Measurements from ENCODE around the gene CDHR3.
"Not testable (repeated sequence)": the region's sequence is repeated elsewhere in the genome, so short reads cannot be mapped to it uniquely, and the experiment has no call there.

CDHR3 gene, protein sequence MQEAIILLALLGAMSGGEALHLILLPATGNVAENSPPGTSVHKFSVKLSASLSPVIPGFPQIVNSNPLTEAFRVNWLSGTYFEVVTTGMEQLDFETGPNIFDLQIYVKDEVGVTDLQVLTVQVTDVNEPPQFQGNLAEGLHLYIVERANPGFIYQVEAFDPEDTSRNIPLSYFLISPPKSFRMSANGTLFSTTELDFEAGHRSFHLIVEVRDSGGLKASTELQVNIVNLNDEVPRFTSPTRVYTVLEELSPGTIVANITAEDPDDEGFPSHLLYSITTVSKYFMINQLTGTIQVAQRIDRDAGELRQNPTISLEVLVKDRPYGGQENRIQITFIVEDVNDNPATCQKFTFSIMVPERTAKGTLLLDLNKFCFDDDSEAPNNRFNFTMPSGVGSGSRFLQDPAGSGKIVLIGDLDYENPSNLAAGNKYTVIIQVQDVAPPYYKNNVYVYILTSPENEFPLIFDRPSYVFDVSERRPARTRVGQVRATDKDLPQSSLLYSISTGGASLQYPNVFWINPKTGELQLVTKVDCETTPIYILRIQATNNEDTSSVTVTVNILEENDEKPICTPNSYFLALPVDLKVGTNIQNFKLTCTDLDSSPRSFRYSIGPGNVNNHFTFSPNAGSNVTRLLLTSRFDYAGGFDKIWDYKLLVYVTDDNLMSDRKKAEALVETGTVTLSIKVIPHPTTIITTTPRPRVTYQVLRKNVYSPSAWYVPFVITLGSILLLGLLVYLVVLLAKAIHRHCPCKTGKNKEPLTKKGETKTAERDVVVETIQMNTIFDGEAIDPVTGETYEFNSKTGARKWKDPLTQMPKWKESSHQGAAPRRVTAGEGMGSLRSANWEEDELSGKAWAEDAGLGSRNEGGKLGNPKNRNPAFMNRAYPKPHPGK

GRCh38 chr7:105963038-105963667, at the start of gene CDHR3:
TSS of gene CDHR3 (plus strand) at chr7:105963264. CDS start at chr7:105963319, 55 bp downstream.
- peak; percentile 50 for DNase-seq (ENCODE audit: low spot score)

DNA sequence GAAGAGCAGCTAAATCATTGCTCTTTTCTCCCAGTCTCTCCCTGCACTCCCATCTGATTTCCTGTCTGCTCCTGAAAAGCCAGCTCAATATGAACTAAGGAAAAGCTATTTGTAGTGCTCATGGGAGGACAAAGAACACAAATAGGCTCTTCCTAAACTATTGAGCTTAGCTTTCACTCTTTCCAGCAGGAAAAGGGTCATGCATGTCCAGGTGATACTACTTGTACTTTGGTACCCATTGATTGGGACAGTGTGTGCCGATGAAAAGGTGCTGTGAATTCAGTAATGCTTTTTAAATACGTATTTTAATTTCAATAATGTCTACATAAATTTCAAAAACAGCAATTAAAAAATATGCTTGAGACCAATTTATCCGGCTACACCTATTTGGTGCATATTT, 49.1 kb upstream of the CDHR3 start:
- no peak for DNase-seq (ENCODE audit: low spot score)

DNA sequence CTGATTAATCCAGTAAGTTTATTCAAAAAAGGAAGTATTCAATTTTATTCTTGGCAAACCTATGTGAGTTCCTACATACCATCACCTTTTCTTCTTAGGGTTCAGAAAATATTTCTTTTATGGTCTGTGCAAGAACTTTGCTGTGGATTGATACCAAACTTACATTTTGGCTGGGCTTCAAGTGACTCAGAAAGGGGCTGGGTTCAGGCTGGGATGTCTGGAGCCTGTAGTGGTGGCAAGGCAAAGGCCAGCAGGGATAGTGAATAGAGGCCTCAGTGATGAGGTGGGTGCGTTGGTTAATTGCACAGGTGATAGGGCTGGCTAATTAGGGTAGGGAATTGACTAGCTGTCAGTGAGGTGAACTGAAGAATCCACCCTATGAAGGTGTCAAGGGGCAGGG, 46.5 kb upstream of the CDHR3 start:
- DNase-seq (ENCODE audit: low spot score) = no peak

DNA sequence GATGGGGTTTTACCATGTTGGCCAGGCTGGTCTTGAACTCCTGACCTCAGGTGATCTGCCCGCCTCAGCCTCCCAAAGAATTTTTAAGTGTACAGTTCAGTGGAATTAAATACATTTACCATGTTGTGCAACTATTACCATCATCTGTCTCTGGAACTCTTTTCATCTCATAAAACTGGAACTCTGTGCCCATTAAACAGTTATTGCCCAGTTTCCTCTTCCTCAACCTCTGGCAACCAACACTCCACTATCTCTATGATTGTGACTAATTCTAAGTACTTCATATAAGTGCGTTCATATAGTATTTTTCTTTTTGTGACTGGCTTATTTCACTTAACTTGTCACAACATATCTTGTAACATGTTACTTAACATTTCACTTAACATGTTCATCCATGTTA, 45.4 kb upstream of the CDHR3 start:
- DNase-seq (ENCODE audit: low spot score) = no peak

DNA sequence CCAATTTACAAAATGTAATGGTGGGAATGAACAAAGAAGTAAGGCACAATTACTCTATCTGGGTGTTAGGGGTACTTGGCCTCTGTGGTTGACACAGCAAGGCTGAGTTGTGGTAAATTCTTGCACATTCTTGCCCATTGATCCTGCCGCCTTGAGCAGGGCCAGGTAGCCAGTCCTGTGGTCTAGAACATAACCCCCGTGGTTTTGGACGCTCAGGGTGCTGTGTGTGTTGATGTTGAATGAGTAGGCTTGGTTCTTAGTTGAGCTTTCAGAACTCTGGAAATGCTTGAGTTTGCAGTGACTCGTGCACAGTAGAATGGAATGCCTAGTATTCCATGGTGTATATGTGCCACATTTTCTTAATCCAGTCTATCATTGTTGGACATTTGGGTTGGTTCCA, 42.3 kb upstream of the CDHR3 start:
- peak; percentile 36 for DNase-seq (ENCODE audit: low spot score)

DNA sequence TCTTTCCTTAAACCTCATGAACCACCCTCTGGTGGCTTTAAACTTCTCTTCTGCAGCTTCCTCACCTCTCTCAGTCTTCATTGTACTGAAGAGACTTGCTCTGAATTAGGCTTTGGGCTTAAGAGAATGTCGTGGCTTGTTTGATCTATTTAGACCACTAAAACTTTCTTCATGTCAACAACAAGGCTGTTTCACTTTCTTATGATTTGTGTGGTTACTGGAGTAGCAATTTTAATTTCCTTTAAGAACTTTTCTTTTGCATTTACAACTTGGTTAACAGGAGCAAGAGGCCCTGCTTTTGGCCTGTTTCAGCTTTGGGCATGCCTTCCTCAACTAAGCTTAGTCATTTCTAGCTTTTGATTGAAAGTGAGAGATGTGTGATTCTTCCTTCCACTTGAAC, 38.1 kb upstream of the CDHR3 start:
- no peak for DNase-seq (ENCODE audit: low spot score)

DNA sequence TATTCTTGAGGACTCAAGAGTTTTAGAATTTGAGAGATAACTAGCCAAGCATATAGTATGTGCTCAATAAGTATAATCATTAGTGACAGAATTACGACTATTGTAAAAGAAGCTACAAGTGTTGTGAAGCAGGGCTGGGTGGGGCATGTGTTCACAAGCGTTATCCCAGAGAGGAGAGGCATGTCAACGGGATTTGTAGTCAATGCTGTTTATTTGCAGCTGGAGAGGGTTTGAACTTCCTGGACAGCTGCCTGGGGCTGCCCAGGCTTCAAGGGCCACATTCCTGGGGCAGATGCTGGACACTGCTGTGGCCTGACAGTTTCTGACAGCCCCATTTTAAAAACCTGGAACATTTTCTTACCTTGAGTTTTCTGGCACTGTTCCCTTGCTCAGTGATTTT, 36.9 kb upstream of the CDHR3 start:
- DNase-seq (ENCODE audit: low spot score) = no peak

DNA sequence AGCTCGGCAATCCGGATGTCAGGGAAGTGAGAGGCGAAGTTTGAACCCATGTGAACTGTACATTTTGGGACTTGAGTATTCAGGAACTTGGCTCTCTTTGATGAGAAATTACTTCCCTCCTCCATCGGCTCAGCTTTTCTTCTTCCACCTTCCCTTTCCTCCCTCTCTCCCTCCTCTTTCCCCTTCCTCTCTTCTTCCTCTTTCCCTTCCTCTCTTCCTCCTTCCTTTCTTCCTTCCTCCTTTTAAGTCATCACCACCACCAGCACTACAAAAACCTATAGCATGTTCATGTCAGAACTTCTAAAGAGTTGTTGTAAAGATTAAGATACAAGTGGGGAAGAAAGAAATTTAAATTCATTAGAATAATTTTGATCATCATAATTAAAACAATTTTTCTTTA, 31.9 kb upstream of the CDHR3 start:
- no peak for DNase-seq (ENCODE audit: low spot score)

- peak; percentile 99 for DNase-seq (ENCODE audit: low spot score)
Measured at GRCh38 chr7:105932835-105933477, 30.1 kb upstream of the CDHR3 start.

DNA sequence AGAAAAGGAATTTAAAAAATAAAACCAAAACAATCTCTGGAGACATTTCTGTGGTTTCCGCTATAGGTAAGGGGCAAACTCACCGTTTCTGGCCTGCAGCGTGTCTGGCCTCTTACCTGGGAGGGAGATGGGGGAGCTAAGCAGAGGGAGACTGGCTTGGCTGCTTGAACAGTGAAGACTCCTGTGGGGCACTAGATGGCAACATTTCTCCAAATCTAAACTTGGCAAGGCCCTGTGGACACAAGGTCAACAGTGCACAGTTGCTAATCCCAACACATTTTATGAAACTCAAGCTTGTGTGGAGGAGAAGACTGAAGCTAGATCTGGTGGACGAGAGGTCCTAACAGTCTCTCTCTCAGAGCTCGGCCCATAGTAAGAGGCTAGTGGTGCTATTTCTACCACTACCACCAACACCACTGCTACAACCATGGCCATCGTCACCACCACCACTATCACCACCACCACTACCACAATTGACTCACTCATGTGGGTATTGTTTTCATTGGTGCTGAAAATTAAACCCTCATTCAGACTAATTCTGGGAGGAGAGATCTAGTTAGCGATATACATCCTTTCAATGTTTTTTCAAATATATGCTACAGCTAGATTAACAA, 28.4 kb upstream of the CDHR3 start:
- peak; percentile 70 for DNase-seq (ENCODE audit: low spot score)

DNA sequence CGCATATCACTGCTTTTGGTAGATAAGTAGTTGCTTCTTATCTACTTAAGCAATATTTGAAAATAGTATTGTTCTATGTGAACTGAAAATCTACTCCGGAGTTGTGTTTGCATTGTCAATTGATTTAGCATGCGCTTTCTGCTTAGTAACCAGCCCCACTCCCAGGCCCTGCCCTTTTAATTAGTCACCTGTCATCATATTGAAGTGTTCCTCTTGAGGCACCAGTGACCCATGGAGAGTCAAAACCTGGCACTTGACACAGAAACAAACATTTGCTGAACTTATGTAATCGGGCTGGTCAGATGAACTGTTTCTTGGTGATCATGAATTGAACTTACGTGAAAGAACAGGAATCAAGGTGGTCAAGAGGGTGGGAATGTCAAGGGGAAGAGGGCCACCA, 27.8 kb upstream of the CDHR3 start:
- no peak for DNase-seq (ENCODE audit: low spot score)

GRCh38 chr7:105937411-105937810, 25.7 kb upstream of the CDHR3 start:
- DNase-seq (ENCODE audit: low spot score) = no peak

- no peak for DNase-seq (ENCODE audit: low spot score)
Measured at GRCh38 chr7:105940109-105940508, 23.0 kb upstream of the CDHR3 start.

GRCh38 chr7:105941596-105941995, 21.5 kb upstream of the CDHR3 start:
- no peak for DNase-seq (ENCODE audit: low spot score)

- no peak for DNase-seq (ENCODE audit: low spot score)
Measured at GRCh38 chr7:105943486-105943885, 19.6 kb upstream of the CDHR3 start.

- no peak for DNase-seq (ENCODE audit: low spot score)
Measured at GRCh38 chr7:105945848-105946247, 17.2 kb upstream of the CDHR3 start.

DNA sequence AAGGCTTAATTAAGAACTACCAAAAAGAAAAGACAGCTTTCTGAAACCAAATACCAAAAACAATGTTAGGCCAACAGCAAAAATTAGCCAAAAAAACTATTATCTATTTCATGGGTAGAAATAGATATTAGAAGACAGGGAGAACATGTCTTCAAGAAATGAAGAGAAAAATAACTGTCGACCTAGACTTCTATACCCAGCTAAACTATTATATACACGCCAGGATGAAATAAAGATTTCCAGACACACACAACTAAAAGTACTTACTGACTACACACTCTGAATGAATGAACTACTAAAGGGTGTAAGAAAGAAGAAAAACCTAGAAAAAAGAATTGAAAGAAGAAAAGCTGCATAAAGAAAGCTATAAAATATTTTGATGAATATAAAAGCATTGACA, 11.5 kb upstream of the CDHR3 start:
- no peak for DNase-seq (ENCODE audit: low spot score)

GRCh38 chr7:105952917-105953595, 10.0 kb upstream of the CDHR3 start:
- no peak for DNase-seq (ENCODE audit: low spot score)

- DNase-seq (ENCODE audit: low spot score) = no peak
Measured at GRCh38 chr7:105954711-105955110, 8.4 kb upstream of the CDHR3 start.

- DNase-seq (ENCODE audit: low spot score) = not testable (repeated sequence)
Measured at GRCh38 chr7:105955651-105956466, 7.2 kb upstream of the CDHR3 start.

Measured in SW480 (cell line).